ENCODE measurements around the gene PPP1R13B.
"Not testable (repeated sequence)": the region's sequence is repeated elsewhere in the genome, so short reads cannot be mapped to it uniquely, and the experiment has no call there.

Gene PPP1R13B

DNA sequence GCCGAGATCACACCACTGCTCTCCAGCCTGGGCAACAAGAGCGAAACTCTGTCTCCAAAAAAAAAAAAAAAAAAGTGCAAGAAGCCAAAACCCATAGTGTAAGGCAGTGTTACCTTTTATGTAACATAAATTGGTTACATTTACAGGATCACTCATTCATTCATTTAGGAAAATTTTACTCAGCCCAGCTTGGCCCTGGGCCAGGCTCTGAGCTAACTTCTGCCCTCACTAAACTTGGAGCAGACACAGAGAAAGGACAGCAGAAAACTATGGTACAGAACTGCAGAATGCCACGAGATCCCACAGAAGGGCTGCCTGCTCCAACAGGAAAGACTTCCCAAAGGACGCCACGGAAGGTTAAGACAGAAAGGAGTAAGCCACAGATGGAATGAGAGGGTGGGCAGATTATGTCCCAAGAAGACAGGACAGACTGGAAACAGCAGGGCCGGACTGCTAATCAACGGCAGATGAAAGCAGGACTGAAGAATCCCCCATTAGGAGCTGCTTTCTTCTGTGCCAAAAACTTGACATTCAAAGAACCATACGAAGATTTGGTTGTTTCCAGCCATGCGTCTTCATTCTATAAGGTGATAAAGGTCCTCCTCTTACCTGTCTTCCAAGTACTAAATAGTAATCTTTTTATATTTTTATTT is 18.9 kb downstream of the PPP1R13B start:
- DNase-seq: no peak

DNA sequence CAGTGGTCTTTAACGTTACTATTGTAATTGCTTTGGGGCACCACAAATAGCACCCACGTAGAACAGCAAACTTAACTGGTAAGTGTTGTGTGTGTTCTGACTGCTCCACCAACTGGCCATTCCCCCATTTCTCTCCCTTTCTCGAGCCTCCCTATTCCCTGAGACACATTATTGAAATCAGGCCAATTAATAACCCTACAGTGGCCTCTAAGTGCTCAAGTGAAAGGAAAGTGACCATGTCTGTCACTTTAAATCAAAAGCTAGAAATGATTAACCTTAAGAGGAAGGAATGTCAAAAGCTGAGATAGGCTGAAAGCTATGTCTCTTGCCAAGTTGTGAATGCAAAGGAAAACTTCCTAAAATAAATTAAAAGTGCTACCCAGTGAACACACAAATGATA is 22.3 kb downstream of the PPP1R13B start:
- no peak for DNase-seq

DNA sequence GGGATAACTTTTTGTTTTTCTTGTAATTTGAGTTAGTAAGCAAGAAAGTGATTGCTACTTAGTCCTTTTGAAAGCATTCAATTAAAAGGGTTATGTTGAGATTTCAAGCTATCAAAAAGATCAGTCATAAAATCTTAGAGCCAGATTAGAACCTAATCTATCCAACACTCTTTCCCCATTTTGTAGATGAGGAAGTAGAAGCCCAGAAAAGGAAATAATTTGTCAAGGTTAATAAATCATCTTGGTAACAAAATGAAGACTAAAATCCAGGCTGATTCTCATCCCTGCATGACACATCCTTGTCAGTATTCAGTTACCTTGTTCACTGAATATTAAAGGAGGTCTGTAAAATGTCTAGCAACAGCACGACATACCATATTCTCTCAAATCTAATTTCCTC is 26.5 kb downstream of the PPP1R13B start:
- DNase-seq: peak; percentile 12

DNA sequence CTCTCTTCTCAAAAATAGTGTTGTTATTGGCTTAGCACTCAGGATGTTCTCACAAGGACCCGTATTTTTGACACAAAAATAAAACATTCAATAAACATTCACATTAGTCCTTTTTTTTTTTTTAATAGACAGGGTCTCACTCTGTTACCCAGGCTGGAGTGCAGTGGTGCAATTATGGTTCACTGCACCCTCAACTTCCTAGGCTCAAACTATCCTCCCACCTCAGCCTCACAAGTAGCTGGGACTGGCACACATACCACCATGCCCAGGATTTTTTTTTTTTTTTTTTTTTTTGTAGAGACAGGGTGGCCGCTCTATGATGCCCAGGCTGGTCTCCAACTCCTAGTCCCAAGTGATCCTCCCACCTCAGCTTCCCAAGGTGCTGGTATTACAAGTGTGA is 27.0 kb downstream of the PPP1R13B start:
- no peak for DNase-seq

DNA sequence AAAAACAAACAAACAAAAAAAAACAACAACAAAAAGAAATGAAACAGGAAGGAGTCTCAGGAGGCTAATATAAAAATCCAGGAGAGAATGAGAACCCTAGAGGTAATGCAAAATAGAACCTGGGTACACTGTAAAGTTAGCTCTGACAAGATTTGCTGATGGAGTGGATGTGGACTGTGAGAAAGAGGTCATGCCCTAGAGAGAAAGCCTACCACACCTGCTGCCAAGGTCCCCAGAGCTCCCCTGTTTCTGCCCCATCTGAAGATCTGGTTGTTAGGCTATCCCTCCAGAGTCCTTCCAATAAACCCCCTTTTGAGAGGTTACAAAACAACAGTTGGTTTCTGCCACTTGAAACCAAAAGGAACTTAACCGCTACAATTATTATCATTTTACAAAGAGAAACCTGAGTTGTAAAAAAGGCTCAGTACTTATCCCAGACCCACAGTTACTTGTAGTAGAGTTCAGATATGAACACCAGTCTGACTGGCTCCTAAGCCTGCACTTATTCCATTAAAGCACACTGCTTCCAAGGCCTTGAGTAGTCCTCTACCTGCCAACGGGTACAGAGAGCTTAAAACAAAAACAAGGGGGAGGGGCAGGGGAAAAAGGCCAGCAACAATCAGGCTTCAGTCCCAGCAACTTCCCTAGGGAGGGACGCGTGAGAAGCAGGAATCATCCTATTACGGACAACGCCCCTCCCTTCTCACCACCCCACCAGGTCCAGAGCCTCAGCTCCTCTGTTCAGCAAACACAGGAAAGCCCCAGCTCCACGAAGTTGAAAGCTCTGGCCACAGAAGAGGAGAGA is 27.7 kb downstream of the PPP1R13B start:
- DNase-seq: no peak

DNA sequence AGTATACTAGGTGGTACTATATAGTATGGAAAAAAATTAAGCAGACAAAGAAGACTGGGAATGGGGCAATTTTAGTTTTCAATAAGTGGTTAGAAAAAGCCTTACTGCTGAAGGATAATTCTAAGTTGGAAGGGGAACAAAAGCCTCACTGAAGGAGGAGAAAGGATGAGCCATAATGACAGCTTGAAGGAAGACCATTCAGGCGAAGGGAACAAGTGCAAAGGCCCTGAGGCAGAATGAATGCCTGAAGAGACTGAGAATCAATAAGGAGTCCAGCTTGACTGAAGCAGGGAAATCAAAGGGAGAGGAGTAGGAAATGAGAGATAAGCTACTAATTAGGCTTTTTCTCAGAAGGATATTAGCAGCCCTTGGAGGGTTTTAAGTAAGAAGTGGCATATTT is 28.5 kb downstream of the PPP1R13B start:
- no peak for DNase-seq

DNA sequence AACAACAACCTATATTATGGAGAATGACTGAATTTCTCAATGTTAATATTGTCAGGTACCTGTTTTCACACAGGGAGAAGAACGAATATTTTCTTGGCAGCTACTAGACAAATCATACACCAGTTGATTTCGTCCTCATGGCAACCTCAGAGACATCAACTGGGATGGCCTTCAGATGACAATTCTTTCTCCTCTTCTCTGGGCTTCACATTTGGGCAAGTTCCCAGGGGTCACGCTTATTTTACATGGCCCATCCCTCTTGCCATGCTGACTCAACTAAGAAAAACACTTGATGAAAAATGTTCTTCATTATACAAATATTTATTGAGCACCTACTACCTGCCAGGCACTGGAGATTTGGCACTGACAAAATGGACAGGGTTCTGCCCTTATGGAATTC is 29.0 kb downstream of the PPP1R13B start:
- no peak for DNase-seq

- no peak for DNase-seq
These were observed 29.8 kb downstream of the PPP1R13B start for GRCh38 chr14:103817595-103817994.

DNA sequence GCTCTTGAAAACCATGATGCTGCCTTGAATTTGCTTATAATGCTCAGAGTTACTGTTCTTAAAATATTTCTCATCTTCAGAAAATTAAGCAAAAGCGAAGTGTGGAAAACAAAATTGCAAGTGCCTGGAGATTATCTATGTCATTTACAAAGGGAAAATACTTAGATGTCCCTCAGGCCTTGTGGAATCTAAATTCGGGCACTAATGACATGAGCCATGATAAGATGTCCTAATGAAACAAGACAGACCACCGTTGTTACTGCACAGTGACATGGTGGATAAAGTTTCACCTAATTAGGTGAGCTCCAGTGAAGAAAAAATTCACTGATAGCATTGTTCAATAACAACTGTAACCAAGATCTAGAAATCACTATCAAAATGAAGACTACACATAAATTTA is 30.4 kb downstream of the PPP1R13B start:
- no peak for DNase-seq

DNA sequence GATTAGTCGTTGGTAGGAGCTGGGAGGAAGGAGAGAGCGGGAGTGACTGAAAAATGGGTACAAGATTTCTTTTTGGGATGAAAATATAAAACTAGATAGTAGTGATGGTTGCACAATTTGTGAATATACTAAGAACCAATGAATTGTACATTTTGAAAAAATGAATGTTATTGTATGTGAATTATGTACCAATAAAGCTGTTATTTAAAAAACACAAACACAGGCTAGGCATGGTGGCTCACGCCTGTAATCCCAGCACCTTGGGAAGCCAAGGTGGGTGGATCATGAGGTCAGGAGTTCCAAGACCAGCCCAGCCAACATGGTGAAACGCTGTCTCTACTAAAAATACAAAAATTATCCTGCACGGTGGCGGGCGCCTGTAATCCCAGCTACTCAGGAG is 32.1 kb downstream of the PPP1R13B start:
- no peak for DNase-seq

- no peak for DNase-seq
These were observed 36.2 kb downstream of the PPP1R13B start for GRCh38 chr14:103811189-103811588.

GRCh38 chr14:103808403-103809001 is 38.9 kb downstream of the PPP1R13B start:
- peak; percentile 79 for DNase-seq

- DNase-seq: no peak
These were observed 40.6 kb downstream of the PPP1R13B start for GRCh38 chr14:103806805-103807204.

DNA sequence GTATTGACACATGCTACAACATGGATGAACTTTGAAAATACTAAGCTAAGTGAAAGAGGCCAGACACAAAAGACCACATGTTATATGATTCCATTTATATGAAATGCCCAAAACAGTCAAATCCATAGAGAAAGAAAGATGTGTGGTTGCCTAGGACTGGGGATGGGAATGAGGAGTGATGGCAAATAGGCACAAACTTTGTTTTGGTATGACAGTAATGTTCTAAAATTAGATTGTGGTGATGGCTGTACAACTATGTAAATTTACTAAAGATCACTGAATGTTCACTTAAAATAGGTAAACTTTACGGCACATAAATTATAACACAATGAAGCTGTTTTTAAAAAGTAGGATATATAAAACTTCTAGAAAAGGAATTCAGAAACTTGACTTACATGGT is 41.7 kb downstream of the PPP1R13B start:
- DNase-seq: no peak

DNA sequence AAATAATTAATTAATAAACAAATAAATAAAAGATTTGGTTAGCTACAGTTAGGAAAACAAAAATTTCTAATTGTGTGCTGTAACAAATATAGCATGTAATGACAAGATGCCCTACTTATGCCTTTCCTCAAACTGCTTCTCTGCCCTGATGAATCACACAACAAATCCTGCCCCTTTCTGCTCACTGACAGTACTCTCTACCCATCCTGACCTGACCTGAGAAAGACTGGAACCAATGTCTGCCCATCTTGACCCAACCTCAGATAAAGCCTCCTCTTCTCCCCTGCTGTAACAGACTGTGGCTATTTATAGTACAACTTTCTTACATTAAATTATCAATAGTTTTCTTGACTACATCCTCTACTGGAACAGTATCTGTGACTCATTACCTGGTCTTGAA is 43.7 kb downstream of the PPP1R13B start:
- no peak for DNase-seq

- peak; percentile 8 for DNase-seq
These were observed 45.0 kb downstream of the PPP1R13B start for GRCh38 chr14:103802356-103802755.

DNA sequence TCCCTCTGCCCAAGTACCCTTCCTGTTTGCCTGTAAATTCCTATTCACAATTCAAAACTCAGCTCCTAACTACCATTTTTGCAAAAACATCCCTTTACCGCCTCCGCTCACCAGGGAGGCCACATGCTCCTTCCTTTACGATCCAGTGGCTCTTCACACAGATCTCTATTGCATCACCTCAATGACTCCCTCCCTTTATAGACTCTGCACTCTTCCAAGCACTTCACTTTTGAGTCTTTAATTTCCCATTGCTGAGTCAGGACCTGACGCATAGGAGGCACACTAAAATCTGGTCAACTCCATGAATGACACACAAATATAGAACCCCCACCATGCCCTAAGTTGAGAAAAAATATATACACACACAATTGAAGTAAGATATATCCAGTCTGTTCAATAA is 45.9 kb downstream of the PPP1R13B start:
- peak; percentile 58 for DNase-seq

- not testable (repeated sequence) for DNase-seq
These were observed 54.2 kb downstream of the PPP1R13B start for GRCh38 chr14:103793192-103793591.

GRCh38 chr14:103788086-103788485 is 59.3 kb downstream of the PPP1R13B start:
- DNase-seq: no peak

DNA sequence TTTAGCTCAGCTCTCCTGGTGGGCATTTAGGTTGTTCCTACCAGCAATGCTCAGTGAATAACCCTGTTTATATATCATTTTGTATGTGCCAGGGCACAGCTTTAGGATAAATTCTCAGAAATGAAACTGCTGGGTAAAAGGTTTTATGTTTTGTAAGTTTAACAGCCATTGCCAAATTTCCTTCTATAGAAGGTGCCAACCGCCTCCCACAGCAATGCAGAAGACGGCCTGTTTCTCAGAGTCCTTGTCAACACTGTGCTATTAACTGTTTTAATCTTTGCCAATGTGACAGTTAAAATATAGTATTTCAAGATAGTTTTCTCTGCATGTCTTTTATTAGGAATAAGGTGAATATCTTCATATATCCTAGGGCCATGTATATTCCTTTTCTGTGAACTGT is 65.0 kb downstream of the PPP1R13B start:
- no peak for DNase-seq

- DNase-seq: not testable (repeated sequence)
These were observed 71.1 kb downstream of the PPP1R13B start for GRCh38 chr14:103776319-103776718.

DNA sequence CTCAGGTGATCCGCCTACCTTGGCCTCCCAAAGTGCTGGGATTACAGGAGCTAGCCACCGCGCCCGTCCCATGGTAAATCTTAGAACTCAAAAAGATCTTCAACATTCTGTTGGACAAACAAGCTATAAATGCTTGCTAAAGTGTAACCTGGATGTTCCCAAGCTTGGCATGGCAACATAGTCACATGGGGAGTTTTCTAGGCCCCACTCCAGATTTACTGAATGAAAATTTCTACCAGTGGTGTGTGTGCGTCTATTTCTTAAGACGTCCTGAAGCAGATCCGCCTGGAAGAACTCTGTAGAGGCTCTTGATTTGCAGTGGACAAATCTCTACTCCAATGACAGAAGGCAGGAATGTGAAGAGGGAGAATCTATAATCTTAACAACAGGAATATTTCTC is 71.9 kb downstream of the PPP1R13B start:
- no peak for DNase-seq

DNA sequence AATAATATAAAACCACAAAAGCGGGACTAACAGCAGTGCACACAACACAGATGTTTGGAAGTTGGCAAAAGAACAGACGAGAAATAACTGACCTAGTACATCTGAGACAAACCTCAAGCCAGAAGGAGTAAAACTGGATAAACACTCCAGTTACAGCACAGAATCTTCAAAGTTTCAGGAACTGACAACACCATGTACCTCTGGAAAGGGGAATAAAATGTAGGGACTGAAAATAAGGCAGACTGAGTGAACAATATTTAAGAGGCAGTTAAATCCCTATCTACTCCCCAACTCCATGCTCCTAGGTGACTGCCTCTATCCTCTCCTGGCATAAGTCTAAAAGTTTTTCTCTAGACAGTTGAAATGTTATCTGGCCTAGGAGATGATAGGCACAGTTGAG is 73.9 kb downstream of the PPP1R13B start:
- DNase-seq: no peak

- DNase-seq: no peak
These were observed 75.2 kb downstream of the PPP1R13B start for GRCh38 chr14:103772078-103772712.
